GM19395 (cell line): ENCODE measurements around the gene NRP2.

Experiments
- ATAC-seq: cut with Tn5 transposase; IDR thresholded peaks from one replicate; pipeline ENCODE4 v1.9.1; 2021; ENCODE audit warnings: mild to moderate bottlenecking, moderate library complexity; ENCODE audit not compliant: unreplicated experiment

Gene NRP2

GRCh38 chr2:205845446-205845845, 163.1 kb downstream of the NRP2 start:
- ATAC-seq = no peak
